ENCODE results near the gene OXTR.

OXTR gene

GRCh38 chr3:8767256-8767666 is 2.2 kb downstream of the OXTR start:
- DNase-seq = no peak

GRCh38 chr3:8766148-8766547 is 3.3 kb downstream of the OXTR start:
- DNase-seq = no peak

GRCh38 chr3:8765528-8765927 is 3.9 kb downstream of the OXTR start:
- no peak for DNase-seq

GRCh38 chr3:8764528-8764927 is 4.9 kb downstream of the OXTR start:
- no peak for DNase-seq

GRCh38 chr3:8762607-8763377 is 6.6 kb downstream of the OXTR start:
- DNase-seq = no peak

GRCh38 chr3:8761866-8762265 is 7.5 kb downstream of the OXTR start:
- DNase-seq = no peak

- DNase-seq = no peak
These were observed 8.9 kb downstream of the OXTR start for GRCh38 chr3:8760506-8760905.

- DNase-seq = no peak
These were observed 9.3 kb downstream of the OXTR start for GRCh38 chr3:8760091-8760490.

GRCh38 chr3:8759038-8759707 is 10.2 kb downstream of the OXTR start:
- no peak for DNase-seq

GRCh38 chr3:8757551-8758518 is 11.6 kb downstream of the OXTR start:
- no peak for DNase-seq

GRCh38 chr3:8756671-8757070 is 12.7 kb downstream of the OXTR start:
- no peak for DNase-seq

- no peak for DNase-seq
These were observed 13.7 kb downstream of the OXTR start for GRCh38 chr3:8755564-8756237.

- no peak for DNase-seq
These were observed 14.3 kb downstream of the OXTR start for GRCh38 chr3:8755097-8755496.

- no peak for DNase-seq
These were observed 16.6 kb downstream of the OXTR start for GRCh38 chr3:8752832-8753231.

- no peak for DNase-seq
These were observed 20.1 kb downstream of the OXTR start for GRCh38 chr3:8749316-8749715.

GRCh38 chr3:8746780-8747345 is 22.6 kb downstream of the OXTR start:
- DNase-seq = no peak

GRCh38 chr3:8745619-8746370 is 23.6 kb downstream of the OXTR start:
- DNase-seq = no peak

GRCh38 chr3:8743911-8744310 is 25.5 kb downstream of the OXTR start:
- DNase-seq = no peak

- DNase-seq = no peak
These were observed 26.3 kb downstream of the OXTR start for GRCh38 chr3:8743021-8743601.

GRCh38 chr3:8741581-8742261 is 27.7 kb downstream of the OXTR start:
- DNase-seq = no peak
